Activated CD4-positive, alpha-beta T cell treated with anti-CD3 and anti-CD28 coated beads, Interleukin-2, amount 10 ng/mL, durations not matched to agents 24 days and 14 days (primary cell): ENCODE data around the gene HIPK4. TPM values are rescaled to one million over a fixed set of nuclear protein-coding genes. Genes with fewer than 3 reads are reported as not detected.
"Not testable (repeated sequence)": the region's sequence is repeated elsewhere in the genome, so short reads cannot be mapped to it uniquely, and the experiment has no call there.

Experiments
- DNase-seq: peaks from one replicate; pipeline ENCODE4 v3.0.0; 2022
- H3K27ac Mint-ChIP-seq: one replicate; pipeline ENCODE4 v1.8.0; 2022; ENCODE audit warnings: mild to moderate bottlenecking, mixed read lengths
- H3K27me3 Mint-ChIP-seq: one replicate; pipeline ENCODE4 v1.8.0; 2022; ENCODE audit warnings: mixed read lengths
- H3K36me3 Mint-ChIP-seq: one replicate; pipeline ENCODE4 v1.8.0; 2022; ENCODE audit warnings: low read depth, mild to moderate bottlenecking, mixed read lengths
- H3K4me1 Mint-ChIP-seq: one replicate; pipeline ENCODE4 v1.8.0; 2021; ENCODE audit warnings: mixed read lengths
- H3K4me3 Mint-ChIP-seq: one replicate; pipeline ENCODE4 v1.8.0; 2022; ENCODE audit warnings: mild to moderate bottlenecking, moderate library complexity, mixed read lengths
- H3K9me3 Mint-ChIP-seq: one replicate; pipeline ENCODE4 v1.8.0; 2021; ENCODE audit warnings: mixed read lengths
- intact Hi-C: fragments of 100-400 bp; cut with micrococcal nuclease; formaldehyde crosslinking; loops from one replicate; pipeline ENCODE4 v1.15.1; 2023
- total RNA-seq: library from RNA; stranded (reverse); gene quantifications from 2 replicates; pipeline ENCODE4 v1.2.3, GENCODE V29; 2022

The HIPK4 gene, protein sequence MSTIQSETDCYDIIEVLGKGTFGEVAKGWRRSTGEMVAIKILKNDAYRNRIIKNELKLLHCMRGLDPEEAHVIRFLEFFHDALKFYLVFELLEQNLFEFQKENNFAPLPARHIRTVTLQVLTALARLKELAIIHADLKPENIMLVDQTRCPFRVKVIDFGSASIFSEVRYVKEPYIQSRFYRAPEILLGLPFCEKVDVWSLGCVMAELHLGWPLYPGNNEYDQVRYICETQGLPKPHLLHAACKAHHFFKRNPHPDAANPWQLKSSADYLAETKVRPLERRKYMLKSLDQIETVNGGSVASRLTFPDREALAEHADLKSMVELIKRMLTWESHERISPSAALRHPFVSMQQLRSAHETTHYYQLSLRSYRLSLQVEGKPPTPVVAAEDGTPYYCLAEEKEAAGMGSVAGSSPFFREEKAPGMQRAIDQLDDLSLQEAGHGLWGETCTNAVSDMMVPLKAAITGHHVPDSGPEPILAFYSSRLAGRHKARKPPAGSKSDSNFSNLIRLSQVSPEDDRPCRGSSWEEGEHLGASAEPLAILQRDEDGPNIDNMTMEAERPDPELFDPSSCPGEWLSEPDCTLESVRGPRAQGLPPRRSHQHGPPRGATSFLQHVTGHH
- not detected in 2 replicates for total RNA-seq

DNA sequence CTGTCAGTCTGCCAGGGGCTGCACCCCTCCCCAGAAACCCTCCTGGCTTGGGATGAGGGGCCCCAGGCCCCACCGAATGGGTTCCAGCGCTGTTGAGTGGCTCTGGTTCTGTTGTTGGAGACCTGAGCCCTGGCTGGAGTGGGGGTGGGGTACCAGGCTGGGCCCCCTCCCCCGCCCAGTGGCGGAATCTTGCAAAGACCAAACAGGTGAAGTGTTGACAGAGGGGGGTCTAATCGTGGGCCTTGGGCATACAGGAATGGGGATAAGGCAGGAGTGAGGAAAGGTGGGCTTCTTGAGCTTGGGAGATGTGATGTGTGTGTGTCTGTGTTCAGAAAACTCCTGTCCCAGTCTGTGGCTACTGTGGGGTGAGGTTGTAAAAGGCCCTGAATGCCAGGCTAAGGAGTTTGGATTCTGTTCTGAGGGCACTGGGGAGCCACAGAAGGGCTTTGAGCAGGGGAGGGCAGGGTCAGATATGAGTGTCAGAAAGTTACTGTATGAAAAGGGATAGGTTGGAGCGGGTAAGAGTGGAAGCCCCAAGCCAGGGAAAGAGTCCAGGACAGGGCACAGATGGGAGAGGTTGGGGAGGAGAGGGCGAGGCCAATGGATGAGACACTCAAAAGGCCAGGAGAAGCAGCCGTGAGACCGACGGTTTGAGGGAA, at the start of gene HIPK4:
HIPK4 (minus strand) TSS at position 98 of the 659 bp plus-strand sequence. CDS start 279 bp downstream, outside the sequence.
- Mint-ChIP-seq H3K27ac (no peak within 1 kb of the TSS), H3K4me3 (no peak within 1 kb of the TSS), H3K4me1 (no peaks in the 10 kb centered on the region), H3K27me3 (peaks cover 2% of the 10 kb centered on the region), H3K9me3 (no peaks in the 10 kb centered on the region), H3K36me3 (no peaks in the 10 kb centered on the region)
- DNase-seq = no peak
- intact Hi-C loops = no loop called here

GRCh38 chr19:40438284-40438683, 48.3 kb upstream of the HIPK4 start:
- DNase-seq = no peak
- Mint-ChIP-seq H3K4me3 (no peak overlapping the region), H3K9me3 (no peaks in the 10 kb centered on the region), H3K36me3 (peaks cover 11% of the 10 kb centered on the region), H3K27me3 (no peaks in the 10 kb centered on the region), H3K27ac (no peak overlapping the region), H3K4me1 (peaks cover 15% of the 10 kb centered on the region)
- intact Hi-C loops = no loop called here

- Mint-ChIP-seq H3K4me1 (peaks cover 9% of the 10 kb centered on the region), H3K9me3 (no peaks in the 10 kb centered on the region), H3K4me3 (peak overlapping the region; percentile 89), H3K27ac (peak overlapping the region; percentile 99), H3K36me3 (no peaks in the 10 kb centered on the region), H3K27me3 (no peaks in the 10 kb centered on the region)
- peak; percentile 89 for DNase-seq
- intact Hi-C loops = loop anchor here (1.0 kb wide), 2 partner anchors 8 to 10 kb away; partner anchors contain the start of gene SERTAD1
Measured at GRCh38 chr19:40433391-40434216, 43.6 kb upstream of the HIPK4 start.

- not testable (repeated sequence) for H3K27me3 Mint-ChIP-seq, H3K36me3 Mint-ChIP-seq, H3K9me3 Mint-ChIP-seq, H3K4me1 Mint-ChIP-seq, DNase-seq
- intact Hi-C loops = loop anchor here (1.0 kb wide), 2 partner anchors 7 to 11 kb away; partner anchors contain the start of gene SERTAD1
- peak overlapping the region; percentile 89 for H3K4me3 Mint-ChIP-seq
- peak overlapping the region; percentile 99 for H3K27ac Mint-ChIP-seq
Measured at GRCh38 chr19:40432760-40433159, 42.8 kb upstream of the HIPK4 start.

DNA sequence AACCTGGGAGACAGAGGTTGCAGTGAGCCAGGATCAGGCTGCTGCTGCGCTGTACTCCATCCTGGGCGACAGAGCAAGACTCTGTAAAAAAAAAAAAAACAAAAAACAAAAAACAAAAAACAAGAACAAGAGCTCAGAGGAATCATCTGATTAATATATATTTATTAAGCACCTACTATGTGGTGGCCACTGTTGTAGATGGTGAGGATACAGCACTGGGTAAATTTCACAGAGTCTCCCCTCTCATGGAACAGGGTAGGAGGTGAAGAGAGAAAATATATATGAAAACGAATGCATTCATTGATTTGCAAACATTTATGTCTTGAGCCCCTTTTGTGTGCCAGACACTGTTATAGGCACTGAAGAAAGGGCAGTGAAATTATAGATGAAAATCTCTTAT, 41.7 kb upstream of the HIPK4 start:
- Mint-ChIP-seq H3K4me3 (peak overlapping the region; percentile 21), H3K36me3 (no peaks in the 10 kb centered on the region), H3K9me3 (no peaks in the 10 kb centered on the region), H3K27ac (no peak overlapping the region), H3K27me3 (peaks cover 3% of the 10 kb centered on the region), H3K4me1 (peaks cover 9% of the 10 kb centered on the region)
- intact Hi-C loops = no loop called here
- no peak for DNase-seq

GRCh38 chr19:40430242-40430641, 40.3 kb upstream of the HIPK4 start:
- H3K4me1 Mint-ChIP-seq = peaks cover 17% of the 10 kb centered on the region
- H3K27ac Mint-ChIP-seq, H3K4me3 Mint-ChIP-seq, intact Hi-C loops, H3K36me3 Mint-ChIP-seq, H3K27me3 Mint-ChIP-seq, DNase-seq, H3K9me3 Mint-ChIP-seq: not testable (repeated sequence)

DNA sequence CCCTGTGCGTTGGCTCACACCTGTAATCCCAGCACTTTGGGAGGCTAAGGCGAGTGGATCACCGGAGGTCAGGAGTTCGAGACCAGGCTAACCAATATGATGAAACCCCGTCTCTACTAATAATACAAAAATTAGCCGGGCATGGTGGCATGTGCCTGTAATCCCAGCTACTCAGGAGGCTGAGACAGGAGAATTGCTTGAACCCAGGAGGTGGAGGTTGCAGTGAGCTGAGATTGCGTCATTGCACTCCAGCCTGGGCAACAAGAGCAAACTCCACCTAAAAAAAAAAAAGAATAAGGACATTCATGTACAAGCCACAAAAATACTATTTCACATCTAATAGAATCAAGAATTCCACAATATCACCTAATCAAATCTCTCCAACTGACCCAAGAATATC, 38.2 kb upstream of the HIPK4 start:
- H3K4me3 Mint-ChIP-seq, H3K36me3 Mint-ChIP-seq, H3K9me3 Mint-ChIP-seq, H3K27me3 Mint-ChIP-seq, DNase-seq, H3K27ac Mint-ChIP-seq: not testable (repeated sequence)
- H3K4me1 Mint-ChIP-seq = peaks cover 20% of the 10 kb centered on the region
- intact Hi-C loops = loop anchor here (10.0 kb wide), 1 partner anchor 837 kb away; the partner anchor contains the start of gene HNRNPUL1

DNA sequence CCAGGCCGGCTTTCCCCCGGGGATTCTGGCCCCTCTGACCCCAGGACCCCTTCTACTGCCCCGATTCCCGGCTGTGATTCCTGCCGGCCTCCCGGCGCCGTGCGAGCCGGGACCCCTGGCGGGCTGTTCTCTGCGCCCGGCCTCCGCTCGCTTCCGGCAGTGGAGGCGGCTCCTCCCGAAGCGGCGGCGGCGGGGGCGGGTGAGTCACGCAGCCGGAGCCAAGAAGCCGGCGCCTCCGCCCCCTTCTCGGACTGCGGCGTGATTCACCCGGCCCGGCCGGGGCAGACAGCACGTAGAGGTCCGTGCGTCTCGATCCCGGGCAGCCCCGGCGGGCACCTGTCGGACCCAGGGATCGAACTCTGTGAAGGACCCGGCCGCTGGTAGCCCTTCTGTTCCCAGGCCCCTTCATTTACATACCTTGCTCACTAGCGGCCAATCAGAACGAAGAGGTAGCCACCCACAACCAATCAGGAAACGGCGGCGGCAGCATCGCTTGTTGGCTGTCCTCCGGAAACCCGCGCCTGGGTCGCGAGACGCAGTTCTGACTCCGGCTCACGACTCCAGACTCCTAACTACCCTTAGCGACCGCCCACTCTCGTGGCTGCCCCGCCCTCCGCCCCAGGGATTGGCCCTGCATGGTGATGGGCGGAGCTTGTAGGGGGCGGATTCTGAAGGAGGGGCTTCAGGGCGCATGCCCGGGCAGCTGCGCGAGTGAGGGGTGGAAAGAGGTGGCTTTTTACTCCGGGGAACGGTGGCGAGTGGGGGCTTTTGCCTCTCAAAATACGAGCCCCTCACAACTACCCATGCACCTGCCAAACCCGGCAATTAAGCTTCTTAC, 35.7 kb upstream of the HIPK4 start, which contains the start of gene SERTAD1:
SERTAD1 (minus strand) TSS at position 543 of the 838 bp plus-strand sequence. CDS start 2,446 bp downstream, outside the sequence.
- Mint-ChIP-seq H3K27ac (peak within 1 kb of the TSS; percentile 91), H3K9me3 (no peaks in the 10 kb centered on the region), H3K36me3 (peaks cover 17% of the 10 kb centered on the region), H3K4me1 (peaks cover 26% of the 10 kb centered on the region), H3K27me3 (peaks cover 5% of the 10 kb centered on the region), H3K4me3 (peak within 1 kb of the TSS; percentile 92)
- intact Hi-C loops = loop anchor here (1.0 to 10.0 kb wide), 4 partner anchors 8 to 839 kb away; partner anchors contain the start of genes AKT2 and HNRNPUL1
- peak; percentile 100 for DNase-seq

DNA sequence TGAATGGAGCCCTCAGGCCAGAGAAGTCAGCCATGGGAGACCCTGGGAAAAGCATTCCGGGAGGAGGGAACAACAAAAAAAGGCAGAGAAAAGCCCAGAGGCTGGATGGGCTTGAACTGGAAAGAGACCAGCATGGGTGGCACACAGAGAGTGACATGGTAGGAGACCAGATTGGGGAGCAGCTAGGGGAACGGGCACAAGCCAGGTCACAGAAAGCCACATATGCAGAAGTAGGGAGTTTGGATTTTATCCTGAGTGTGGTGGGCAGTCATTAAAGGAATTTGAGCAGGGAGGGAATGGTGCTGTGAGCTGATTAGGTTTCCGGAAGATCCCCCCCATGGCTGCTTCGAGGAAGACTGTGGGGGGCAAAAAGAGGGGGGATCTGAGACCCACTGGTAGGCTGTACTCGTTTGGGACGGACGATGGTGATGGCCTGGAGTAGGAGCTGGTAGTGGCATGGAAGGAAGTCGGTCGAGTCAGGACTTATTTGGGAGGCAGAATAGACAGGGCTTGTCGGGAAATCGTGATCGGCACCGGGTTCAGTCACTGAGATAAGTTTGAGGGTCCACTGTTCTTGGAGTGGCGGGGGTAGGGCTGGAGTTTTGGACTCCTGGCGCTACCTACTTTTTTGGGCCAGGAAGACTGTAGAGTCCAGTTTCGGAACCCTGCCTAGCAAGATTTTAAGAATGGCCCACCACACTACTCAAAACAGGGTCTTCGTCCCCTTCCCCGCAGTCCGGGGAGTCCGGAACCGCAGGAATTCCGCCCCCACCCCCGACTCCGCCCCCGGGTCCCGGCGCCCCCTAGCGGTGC, 34.9 kb upstream of the HIPK4 start:
- Mint-ChIP-seq H3K4me3 (peak overlapping the region; percentile 92), H3K36me3 (peaks cover 17% of the 10 kb centered on the region), H3K4me1 (peaks cover 27% of the 10 kb centered on the region), H3K9me3 (no peaks in the 10 kb centered on the region), H3K27me3 (peaks cover 5% of the 10 kb centered on the region), H3K27ac (peak overlapping the region; percentile 91)
- DNase-seq = peak; percentile 74
- intact Hi-C loops = loop anchor here (1.0 to 10.0 kb wide), 7 partner anchors 8 to 840 kb away; partner anchors contain the start of genes AKT2, COQ8B, HNRNPUL1 and ITPKC

- intact Hi-C loops = loop anchor here (2.0 to 10.0 kb wide), 5 partner anchors 103 to 841 kb away; partner anchors contain the start of genes AKT2, COQ8B, HNRNPUL1 and ITPKC
- Mint-ChIP-seq H3K36me3 (peaks cover 17% of the 10 kb centered on the region), H3K27me3 (peaks cover 5% of the 10 kb centered on the region), H3K9me3 (no peaks in the 10 kb centered on the region), H3K4me1 (peaks cover 34% of the 10 kb centered on the region), H3K27ac (no peak overlapping the region), H3K4me3 (peak overlapping the region; percentile 92)
- DNase-seq = no peak
Measured at GRCh38 chr19:40423938-40424337, 34.0 kb upstream of the HIPK4 start.

- intact Hi-C loops = loop anchor here (5.0 to 10.0 kb wide), 4 partner anchors 104 to 842 kb away; partner anchors contain the start of genes COQ8B, HNRNPUL1, ITPKC and LTBP4
- DNase-seq = peak; percentile 66
Measured at GRCh38 chr19:40422748-40423566, 33.0 kb upstream of the HIPK4 start.

More at GRCh38 chr19:40422748-40423566, 33.0 kb upstream of the HIPK4 start:
- Mint-ChIP-seq H3K27ac (peak overlapping the region; percentile 88), H3K36me3 (peaks cover 17% of the 10 kb centered on the region), H3K9me3 (no peaks in the 10 kb centered on the region), H3K4me3 (peak overlapping the region; percentile 83), H3K27me3 (peaks cover 5% of the 10 kb centered on the region), H3K4me1 (peaks cover 39% of the 10 kb centered on the region)
